ENCODE data around the gene BTBD6.

Gene BTBD6

GRCh38 chr14:105211758-105212089 lies 36.6 kb upstream of the BTBD6 start:
- no peak for DNase-seq

- DNase-seq = peak; percentile 71
Measured at GRCh38 chr14:105212541-105213300, 35.6 kb upstream of the BTBD6 start.

- no peak for DNase-seq
Measured at GRCh38 chr14:105213361-105213760, 35.0 kb upstream of the BTBD6 start.

GRCh38 chr14:105214324-105214915 lies 33.9 kb upstream of the BTBD6 start:
- no peak for DNase-seq

- no peak for DNase-seq
Measured at GRCh38 chr14:105215602-105216001, 32.7 kb upstream of the BTBD6 start.

- DNase-seq = no peak
Measured at GRCh38 chr14:105216490-105217247, 31.7 kb upstream of the BTBD6 start.

GRCh38 chr14:105217774-105218173 lies 30.6 kb upstream of the BTBD6 start:
- no peak for DNase-seq

GRCh38 chr14:105218611-105219010 lies 29.7 kb upstream of the BTBD6 start:
- DNase-seq = no peak

- no peak for DNase-seq
Measured at GRCh38 chr14:105219043-105219612, 29.2 kb upstream of the BTBD6 start.

GRCh38 chr14:105219753-105220152 lies 28.6 kb upstream of the BTBD6 start:
- DNase-seq = no peak

GRCh38 chr14:105220699-105221597 lies 27.4 kb upstream of the BTBD6 start:
- no peak for DNase-seq

GRCh38 chr14:105221598-105222178 lies 26.6 kb upstream of the BTBD6 start:
- DNase-seq = no peak

GRCh38 chr14:105223260-105223659 lies 25.1 kb upstream of the BTBD6 start:
- no peak for DNase-seq

- DNase-seq = no peak
Measured at GRCh38 chr14:105223770-105224544, 24.4 kb upstream of the BTBD6 start.

GRCh38 chr14:105224845-105225570 lies 23.3 kb upstream of the BTBD6 start:
- DNase-seq = no peak

GRCh38 chr14:105226198-105226597 lies 22.1 kb upstream of the BTBD6 start:
- no peak for DNase-seq

- DNase-seq = no peak
Measured at GRCh38 chr14:105227346-105227745, 21.0 kb upstream of the BTBD6 start.

- DNase-seq = no peak
Measured at GRCh38 chr14:105228562-105228961, 19.8 kb upstream of the BTBD6 start.

- DNase-seq = no peak
Measured at GRCh38 chr14:105229099-105229655, 19.2 kb upstream of the BTBD6 start.

GRCh38 chr14:105240811-105241576 lies 7.3 kb upstream of the BTBD6 start:
- DNase-seq = no peak
